ENCODE data around the gene KCNT2. TPM values are rescaled to one million over a fixed set of nuclear protein-coding genes. Genes with fewer than 3 reads are reported as not detected.

The KCNT2 gene
- 1 to 10 TPM; 1.9 to 9.7 (median 6.3) TPM for total RNA-seq

DNA sequence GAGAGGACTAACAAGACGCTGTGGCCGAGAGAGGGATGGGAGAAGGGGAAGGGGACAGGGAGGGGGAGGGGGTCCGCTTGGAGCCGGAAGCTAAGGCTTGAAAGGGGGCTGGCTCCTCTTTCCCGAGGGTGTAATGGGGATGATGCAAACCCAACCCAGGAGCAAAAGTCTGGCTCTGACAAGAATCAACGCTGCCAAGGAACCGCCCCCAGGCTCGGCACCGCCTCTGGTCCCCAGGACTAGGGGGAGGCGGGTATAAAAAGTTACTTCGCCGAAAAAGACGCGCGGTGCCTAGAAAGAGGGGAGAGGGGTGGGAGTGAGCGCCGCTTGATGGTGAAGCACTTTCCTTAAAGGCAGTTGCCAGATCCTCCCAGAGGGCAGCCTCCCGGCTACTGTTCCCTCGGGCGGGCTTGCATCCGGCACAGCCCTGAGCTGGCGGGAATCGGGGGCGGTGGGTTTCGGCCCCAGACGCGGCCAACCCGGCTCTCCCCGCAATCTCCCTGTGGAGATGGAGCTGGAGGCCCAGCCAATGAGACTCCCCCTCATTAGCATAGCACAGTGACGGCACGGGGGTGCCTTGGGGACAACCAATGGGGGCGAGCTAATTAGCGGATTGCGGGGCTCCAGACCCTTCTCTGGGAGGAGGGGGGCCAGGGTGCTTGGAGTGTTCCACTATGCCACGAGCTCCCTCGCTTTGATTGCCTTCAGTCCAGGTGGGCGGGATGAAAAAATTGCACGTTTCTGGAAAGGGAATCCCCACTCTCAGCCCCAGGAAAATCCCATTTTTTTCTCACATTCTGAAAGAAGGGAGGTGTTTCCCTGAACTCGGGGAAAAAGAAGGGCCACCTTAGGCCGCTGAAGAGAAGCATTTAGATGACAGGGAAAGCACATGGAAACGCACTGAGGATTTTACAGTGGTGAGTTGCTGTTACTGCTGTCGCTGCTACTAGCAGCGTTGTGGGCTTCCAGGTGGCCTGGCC lies at the start of gene KCNT2:
Gene KCNT2 (minus strand): TSS at position 51 of the 980 bp plus-strand sequence. CDS start 131 bp downstream, outside the sequence.
- no peak for TF ChIP-seq CTCF (IDR thresholded peaks at IDR 0.05; ENCODE audit: low read depth)

GRCh38 chr1:196655494-196655893 lies 47.3 kb upstream of the KCNT2 start:
- TF ChIP-seq CTCF (IDR thresholded peaks at IDR 0.05; ENCODE audit: low read depth), result no peak

GRCh38 chr1:196655071-196655470 lies 46.8 kb upstream of the KCNT2 start:
- no peak for TF ChIP-seq CTCF (IDR thresholded peaks at IDR 0.05; ENCODE audit: low read depth)

DNA sequence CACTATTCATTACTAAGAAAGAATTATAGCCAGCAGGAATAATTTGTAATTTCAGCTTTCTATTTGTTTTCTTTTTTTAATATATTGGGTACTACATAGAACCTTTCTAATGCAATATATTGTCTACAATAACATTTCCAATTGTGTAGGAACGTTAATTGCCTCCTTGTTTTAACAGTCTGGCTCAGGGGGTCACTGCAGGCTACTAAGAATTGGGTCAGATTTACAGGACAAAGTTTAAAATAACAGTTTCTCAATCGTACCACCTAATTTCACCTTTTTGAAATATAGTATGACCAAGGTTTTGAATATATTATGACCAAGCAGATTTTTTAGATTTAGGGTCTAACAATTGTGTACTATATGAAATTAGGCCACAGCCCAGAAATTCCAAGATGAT lies 46.0 kb upstream of the KCNT2 start:
- TF ChIP-seq CTCF (IDR thresholded peaks at IDR 0.05; ENCODE audit: low read depth), result no peak

GRCh38 chr1:196651637-196652215 lies 43.5 kb upstream of the KCNT2 start, which contains the start of gene CFH:
Gene CFH (plus strand): TSS chr1:196652043. CDS start chr1:196652118, 75 bp downstream.
- no peak for TF ChIP-seq CTCF (IDR thresholded peaks at IDR 0.05; ENCODE audit: low read depth)

GRCh38 chr1:196651079-196651478 lies 42.8 kb upstream of the KCNT2 start:
- no peak for TF ChIP-seq CTCF (IDR thresholded peaks at IDR 0.05; ENCODE audit: low read depth)

GRCh38 chr1:196650403-196650802 lies 42.2 kb upstream of the KCNT2 start:
- TF ChIP-seq CTCF (IDR thresholded peaks at IDR 0.05; ENCODE audit: low read depth), result no peak

All from subcutaneous adipose tissue (tissue), 4 donors.